HepG2 (cell line): Measurements from ENCODE around the gene MEG3. TPM values are rescaled to one million over a fixed set of nuclear protein-coding genes. Genes with fewer than 3 reads are reported as not detected.
A peak's percentile ranks its signal among the peaks of the same experiment; 100 is the strongest.

Experiments
- ATF7-NPFF ChIP-seq: sonication (generic); formaldehyde crosslinking; IDR thresholded peaks from 2 replicates; pipeline ENCODE4 v1.8.1; 2023; ENCODE audit warnings: mild to moderate bottlenecking, low read depth, missing genetic modification reagents, moderate library complexity
- GATAD1 ChIP-seq: IDR thresholded peaks from 2 replicates; pipeline ENCODE4 v1.6.1; 2016; ENCODE audit warnings: missing genetic modification reagents, missing compliant biosample characterization
- HMGXB4 ChIP-seq, 2 experiments: sonication (generic) in 1 of 2; formaldehyde crosslinking in 1 of 2; IDR thresholded peaks; 2 replicates each; pipeline versions ENCODE4 v1.4.0 to v1.6.1; 2018 to 2020; ENCODE audit warnings: missing genetic modification reagents in 2 of 2, borderline replicate concordance in 1 of 2, low read depth in 1 of 2, mild to moderate bottlenecking in 1 of 2, missing biosample characterization in 1 of 2
- HOXA9 ChIP-seq: sonication (generic); formaldehyde crosslinking; IDR thresholded peaks from 2 replicates; pipeline ENCODE4 v1.8.1; 2022; ENCODE audit warnings: missing genetic modification reagents, mild to moderate bottlenecking, moderate library complexity, borderline replicate concordance
- PAWR ChIP-seq: sonication (generic); formaldehyde crosslinking; IDR thresholded peaks from 2 replicates; pipeline ENCODE4 v1.4.0; 2020; ENCODE audit warnings: missing genetic modification reagents, mild to moderate bottlenecking, borderline replicate concordance
- PITX1 ChIP-seq: sonication (generic); formaldehyde crosslinking; IDR thresholded peaks from 2 replicates; pipeline ENCODE4 v1.5.1; 2020; ENCODE audit warnings: mild to moderate bottlenecking, missing genetic modification reagents
- SMC3 ChIP-seq: IDR thresholded peaks from 2 replicates; pipeline ENCODE4 v1.6.1; 2011; ENCODE audit warnings: low read length, improper control_type of control experiment
- YY1 ChIP-seq: IDR thresholded peaks from 2 replicates; pipeline ENCODE4 v1.6.1; 2011; ENCODE audit warnings: low read length, low read depth, moderate library complexity, mild to moderate bottlenecking; ENCODE audit not compliant: insufficient read depth, insufficient replicate concordance
- ZNF335 ChIP-seq: sonication (generic); formaldehyde crosslinking; IDR thresholded peaks from 2 replicates; pipeline ENCODE4 v1.4.0; 2020; ENCODE audit warnings: missing genetic modification reagents
- ZNF407 ChIP-seq: sonication (generic); formaldehyde crosslinking; IDR thresholded peaks from one replicate; pipeline ENCODE4 v1.5.1; 2020; ENCODE audit warnings: mild to moderate bottlenecking, missing genetic modification reagents; ENCODE audit errors: not compliant biosample characterization
- ZNF501 ChIP-seq: sonication (generic); formaldehyde crosslinking; IDR thresholded peaks from 2 replicates; pipeline ENCODE4 v1.5.1; 2020; ENCODE audit warnings: mild to moderate bottlenecking, moderate library complexity, missing genetic modification reagents
- ZNF605 ChIP-seq: sonication (generic); formaldehyde crosslinking; IDR thresholded peaks from 2 replicates; pipeline ENCODE4 v1.8.0; 2022; ENCODE audit warnings: mild to moderate bottlenecking, missing genetic modification reagents
- polyA plus RNA-seq, 8 experiments: library from polyadenylated mRNA; depleted of rRNA in 3 of 8; stranded (reverse) in 7 of 8; unstranded in 1 of 8; fragments of >200 nt; fragmentation: Illumina TruSeq in 4 of 8; extraction: Trizol in 4 of 8; gene quantifications; 2 replicates each; pipeline versions ENCODE4 v1.2.1 to v1.2.3, GENCODE V29; 2011 to 2016; ENCODE audit warnings: low read depth in 4 of 8, missing spikeins in 1 of 8, mixed read lengths in 1 of 8; ENCODE audit not compliant: insufficient read depth in 1 of 8
- total RNA-seq, 5 experiments: library from RNA; depleted of rRNA; stranded (reverse); fragments of >200 nt; fragmentation: Illumina TruSeq; extraction: Trizol; gene quantifications; 2 replicates each; pipeline ENCODE4 v1.2.3, GENCODE V29; 2016; ENCODE audit warnings: low read depth in 1 of 5
- TF ChIP-seq, protein P1 (sequence below): IDR thresholded peaks from 2 replicates; pipeline ENCODE4 v1.6.1; 2016
- TF ChIP-seq, protein P2 (sequence below): sonication (generic); formaldehyde crosslinking; IDR thresholded peaks from 2 replicates; pipeline ENCODE4 v1.4.0; 2020; ENCODE audit warnings: low read depth, mild to moderate bottlenecking, missing genetic modification reagents

Gene MEG3
- total and polyA plus RNA-seq, 2 of the 13 experiments (the other 11 are each of a cell fraction or from before 2014, with no cell fraction given) = 0.17 TPM; not detected in 1

GRCh38 chr14:100900837-100901390 lies 75.0 kb downstream of the MEG3 start (continued):
- TF ChIP-seq ZNF501 (CRISPR knock-in tag) (peak; percentile 75; the same call in 1 of the 2 replicates), ZNF407 (CRISPR knock-in tag) (no peak), PAWR (CRISPR knock-in tag) (no peak), HOXA9 (CRISPR knock-in tag) (no peak), SMC3 (peak; percentile 39; the same call in 1 of the 2 replicates), YY1 (peak; percentile 41), HMGXB4 (CRISPR knock-in tag; IDR thresholded peaks at IDR 0.05; ENCODE audit: borderline replicate concordance in 1 of 2, low read depth in 1 of 2) (peak in 1 of 2 experiments; percentile 73; a peak in 2 of 4 replicates), ZNF605 (0 out of 2 replicates have a peak, but pooled peaks have one; percentile 18), PITX1 (no peak), ZNF335 (CRISPR knock-in tag) (0 out of 2 replicates have a peak, but pooled peaks have one; percentile 9), GATAD1 (CRISPR knock-in tag) (no peak), ATF7-NPFF (CRISPR knock-in tag) (no peak)
- TF ChIP-seq, protein P1, sequence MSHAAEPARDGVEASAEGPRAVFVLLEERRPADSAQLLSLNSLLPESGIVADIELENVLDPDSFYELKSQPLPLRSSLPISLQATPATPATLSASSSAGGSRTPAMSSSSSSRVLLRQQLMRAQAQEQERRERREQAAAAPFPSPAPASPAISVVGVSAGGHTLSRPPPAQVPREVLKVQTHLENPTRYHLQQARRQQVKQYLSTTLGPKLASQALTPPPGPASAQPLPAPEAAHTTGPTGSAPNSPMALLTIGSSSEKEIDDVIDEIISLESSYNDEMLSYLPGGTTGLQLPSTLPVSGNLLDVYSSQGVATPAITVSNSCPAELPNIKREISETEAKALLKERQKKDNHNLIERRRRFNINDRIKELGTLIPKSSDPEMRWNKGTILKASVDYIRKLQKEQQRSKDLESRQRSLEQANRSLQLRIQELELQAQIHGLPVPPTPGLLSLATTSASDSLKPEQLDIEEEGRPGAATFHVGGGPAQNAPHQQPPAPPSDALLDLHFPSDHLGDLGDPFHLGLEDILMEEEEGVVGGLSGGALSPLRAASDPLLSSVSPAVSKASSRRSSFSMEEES (CRISPR knock-in tag) = no peak
- TF ChIP-seq, protein P2, sequence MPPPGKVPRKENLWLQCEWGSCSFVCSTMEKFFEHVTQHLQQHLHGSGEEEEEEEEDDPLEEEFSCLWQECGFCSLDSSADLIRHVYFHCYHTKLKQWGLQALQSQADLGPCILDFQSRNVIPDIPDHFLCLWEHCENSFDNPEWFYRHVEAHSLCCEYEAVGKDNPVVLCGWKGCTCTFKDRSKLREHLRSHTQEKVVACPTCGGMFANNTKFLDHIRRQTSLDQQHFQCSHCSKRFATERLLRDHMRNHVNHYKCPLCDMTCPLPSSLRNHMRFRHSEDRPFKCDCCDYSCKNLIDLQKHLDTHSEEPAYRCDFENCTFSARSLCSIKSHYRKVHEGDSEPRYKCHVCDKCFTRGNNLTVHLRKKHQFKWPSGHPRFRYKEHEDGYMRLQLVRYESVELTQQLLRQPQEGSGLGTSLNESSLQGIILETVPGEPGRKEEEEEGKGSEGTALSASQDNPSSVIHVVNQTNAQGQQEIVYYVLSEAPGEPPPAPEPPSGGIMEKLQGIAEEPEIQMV (CRISPR knock-in tag) = 0 out of 2 replicates have a peak, but pooled peaks have one; percentile 47
